ENCODE measurements around the gene MFAP2.

The MFAP2 gene

GRCh38 chr1:16980473-16981268, at the start of gene MFAP2:
Gene MFAP2 (minus strand): TSS chr1:16980620. CDS start chr1:16978273, 2,347 bp downstream.
- H3K27ac ChIP-seq (ENCODE audit: low read depth, low read length): no peak within 1 kb of the TSS
- TF ChIP-seq CTCF (IDR thresholded peaks at IDR 0.05; ENCODE audit: low read depth, low read length, poor library complexity, severe bottlenecking) (no peak), EZH2phosphoT487 (IDR thresholded peaks at IDR 0.05; ENCODE audit: borderline replicate concordance, low read length) (no peak)
- no peaks in the 10 kb centered on the region for H3K9me2 ChIP-seq (replicated peaks; ENCODE audit: control insufficient read depth, low read length)
- H3K36me3 ChIP-seq (ENCODE audit: control insufficient read depth, low read length): no peaks in the 10 kb centered on the region
- no peaks in the 10 kb centered on the region for H4K20me1 ChIP-seq (ENCODE audit: control insufficient read depth, insufficient read depth, low read depth, low read length)
- no peaks in the 10 kb centered on the region for H3K79me2 ChIP-seq (ENCODE audit: control insufficient read depth, low read length)
- H3K4me3 ChIP-seq (ENCODE audit: low read length): no peak within 1 kb of the TSS
- H3K27me3 ChIP-seq (ENCODE audit: control insufficient read depth, low read length): peaks cover 24% of the 10 kb centered on the region
- no peaks in the 10 kb centered on the region for H3F3A ChIP-seq (ENCODE audit: control insufficient read depth, insufficient read depth)
- H3K4me2 ChIP-seq (ENCODE audit: low read length): no peak within 1 kb of the TSS
- no peaks in the 10 kb centered on the region for H3K4me1 ChIP-seq (ENCODE audit: control insufficient read depth, low read length)
- no peaks in the 10 kb centered on the region for H3K9me3 ChIP-seq (ENCODE audit: control insufficient read depth, insufficient read depth, low read length)

- Histone ChIP-seq H3K79me2 (ENCODE audit: control insufficient read depth, low read length) (peaks cover 5% of the 10 kb centered on the region), H3K9me3 (ENCODE audit: control insufficient read depth, insufficient read depth, low read length) (no peaks in the 10 kb centered on the region), H3K27me3 (ENCODE audit: control insufficient read depth, low read length) (no peaks in the 10 kb centered on the region), H3F3A (ENCODE audit: control insufficient read depth, insufficient read depth) (no peaks in the 10 kb centered on the region; the same call in 1 of the 2 replicates), H3K9me2 (replicated peaks; ENCODE audit: control insufficient read depth, low read length) (no peaks in the 10 kb centered on the region), H4K20me1 (ENCODE audit: control insufficient read depth, insufficient read depth, low read depth, low read length) (no peaks in the 10 kb centered on the region), H3K4me2 (ENCODE audit: low read length) (no peak overlapping the region), H3K27ac (ENCODE audit: low read depth, low read length) (no peak overlapping the region), H3K4me1 (ENCODE audit: control insufficient read depth, low read length) (no peaks in the 10 kb centered on the region), H3K4me3 (ENCODE audit: low read length) (no peak overlapping the region), H3K36me3 (ENCODE audit: control insufficient read depth, low read length) (peaks cover 75% of the 10 kb centered on the region)
- TF ChIP-seq CTCF (IDR thresholded peaks at IDR 0.05; ENCODE audit: low read depth, low read length, poor library complexity, severe bottlenecking) (no peak), EZH2phosphoT487 (IDR thresholded peaks at IDR 0.05; ENCODE audit: borderline replicate concordance, low read length) (no peak)
These were observed 49.8 kb upstream of the MFAP2 start for GRCh38 chr1:17030206-17030605.

- no peaks in the 10 kb centered on the region for H3K79me2 ChIP-seq (ENCODE audit: control insufficient read depth, low read length)
- H3K4me2 ChIP-seq (ENCODE audit: low read length): no peak overlapping the region
- TF ChIP-seq CTCF (IDR thresholded peaks at IDR 0.05; ENCODE audit: low read depth, low read length, poor library complexity, severe bottlenecking): no peak
- TF ChIP-seq EZH2phosphoT487 (IDR thresholded peaks at IDR 0.05; ENCODE audit: borderline replicate concordance, low read length): no peak
- H3K9me3 ChIP-seq (ENCODE audit: control insufficient read depth, insufficient read depth, low read length): no peaks in the 10 kb centered on the region
- H3F3A ChIP-seq (ENCODE audit: control insufficient read depth, insufficient read depth): no peaks in the 10 kb centered on the region; the same call in 1 of the 2 replicates
- H3K36me3 ChIP-seq (ENCODE audit: control insufficient read depth, low read length): peaks cover 79% of the 10 kb centered on the region
- H3K27me3 ChIP-seq (ENCODE audit: control insufficient read depth, low read length): no peaks in the 10 kb centered on the region
- no peaks in the 10 kb centered on the region for H3K4me1 ChIP-seq (ENCODE audit: control insufficient read depth, low read length)
- no peaks in the 10 kb centered on the region for H4K20me1 ChIP-seq (ENCODE audit: control insufficient read depth, insufficient read depth, low read depth, low read length)
- H3K4me3 ChIP-seq (ENCODE audit: low read length): no peak overlapping the region
- no peaks in the 10 kb centered on the region for H3K9me2 ChIP-seq (replicated peaks; ENCODE audit: control insufficient read depth, low read length)
- H3K27ac ChIP-seq (ENCODE audit: low read depth, low read length): no peak overlapping the region
These were observed 48.3 kb upstream of the MFAP2 start for GRCh38 chr1:17028662-17029188.

Data from DOHH2 (cell line).